Upper lobe of left lung (tissue), 6 donors: ENCODE data around the gene SLC22A3. TPM values are rescaled to one million over a fixed set of nuclear protein-coding genes. Genes with fewer than 3 reads are reported as not detected.

ENCODE experiments used
- ATAC-seq, 2 donors: fragments of 200-7000 bp; cut with Tn5 transposase; one replicate each; pipeline ENCODE4 v1.9.1; 2022; ENCODE audit warnings: mild to moderate bottlenecking in 2 of 2, moderate library complexity in 2 of 2; ENCODE audit not compliant: low FRiP score in 2 of 2
- DNase-seq, 2 donors: peaks; one replicate each; pipeline ENCODE4 v3.0.0-alpha.2; 2019 to 2020
- H3K27ac ChIP-seq, 4 donors: fragments of 200-600 bp; sonication (generic); one replicate each; pipeline ENCODE4 v1.5.1; 2016 to 2019
- H3K27me3 ChIP-seq, 4 donors: fragments of 200-600 bp; sonication (generic); one replicate each; pipeline ENCODE4 v1.5.1; 2017 to 2019
- H3K36me3 ChIP-seq, 4 donors: fragments of 200-600 bp; sonication (generic); one replicate each; pipeline ENCODE4 v1.5.1; 2016 to 2019
- H3K4me1 ChIP-seq, 4 donors: fragments of 200-600 bp; sonication (generic); one replicate each; pipeline ENCODE4 v1.5.1; 2018 to 2019
- H3K4me3 ChIP-seq, 4 donors: fragments of 200-600 bp; sonication (generic); one replicate each; pipeline ENCODE4 v1.5.1; 2017 to 2019; ENCODE audit warnings: mild to moderate bottlenecking in 2 of 4, moderate library complexity in 1 of 4
- H3K9me3 ChIP-seq, 4 donors: fragments of 200-600 bp; sonication (generic); one replicate each; pipeline ENCODE4 v1.5.1; 2018 to 2019
- CTCF ChIP-seq, 6 experiments: fragments of 450-650 bp in 4 of 6; fragments of 200-600 bp in 2 of 6; sonication (generic) in 2 of 6; IDR thresholded peaks; one replicate each; pipeline ENCODE4 v1.5.1; 2016 to 2019; ENCODE audit warnings: antibody characterized with exemption in 6 of 6
- EP300 ChIP-seq, 4 donors: sonication (generic); formaldehyde crosslinking; IDR thresholded peaks; one replicate each; pipeline ENCODE4 v1.5.1; 2017; ENCODE audit warnings: antibody characterized with exemption in 4 of 4, control low read depth in 2 of 4
- POLR2A ChIP-seq, 4 donors: fragments of 450-650 bp; IDR thresholded peaks; one replicate each; pipeline ENCODE4 v1.5.1; 2016 to 2017; ENCODE audit warnings: antibody characterized with exemption in 4 of 4, mild to moderate bottlenecking in 2 of 4
- POLR2AphosphoS5 ChIP-seq, 2 donors: sonication (generic); formaldehyde crosslinking; IDR thresholded peaks; one replicate each; pipeline ENCODE4 v1.5.1; 2017; ENCODE audit warnings: antibody characterized with exemption in 2 of 2
- WGBS, 2 donors: methylation state at CpG; one replicate each; pipeline ENCODE4 v1.1.5; 2017 to 2018; 5-methylcytosine and 5-hydroxymethylcytosine counted together
- total RNA-seq, 6 donors: library from RNA; depleted of rRNA in 4 of 6; stranded (reverse); fragments of >200 nt in 4 of 6; gene quantifications; one replicate each; pipeline versions ENCODE4 v1.1.0 to v1.2.1, GENCODE V29; 2016 to 2021
- donor health status: DM: no; HTN: no; CAD: no; lungs with moderate emphysema.
- donor health status: DM: no; HTN: yes; CAD: no; lungs with severe emphysema.

The SLC22A3 gene
- total RNA-seq, 6 donors from 2014 or later = 17.7 to 68.1 (median 44.8) TPM

DNA sequence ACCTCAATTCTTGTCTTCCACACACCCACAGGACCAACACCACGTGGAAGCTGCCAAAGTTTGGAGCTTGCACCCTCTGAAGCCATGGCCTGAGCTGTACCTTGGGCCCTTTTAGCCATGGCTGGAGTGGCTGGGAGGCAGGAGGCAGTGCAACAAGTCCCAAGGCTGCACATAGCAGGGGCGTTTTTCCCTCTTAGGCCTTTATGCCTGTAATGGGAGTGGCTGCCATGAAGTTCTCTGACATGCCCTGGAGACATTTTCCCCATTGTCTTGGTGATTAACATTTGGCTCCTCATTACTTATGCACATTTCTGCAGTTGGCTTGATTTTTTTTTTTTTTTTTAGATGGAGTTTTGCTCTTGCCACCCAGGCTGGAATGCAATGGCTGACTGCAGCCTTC, 44.4 kb upstream of the SLC22A3 start:
- no peaks in the 10 kb centered on the region for H3K36me3 ChIP-seq
- no peaks in the 10 kb centered on the region for H3K4me1 ChIP-seq
- no peaks in the 10 kb centered on the region for H3K9me3 ChIP-seq
- H3K27ac ChIP-seq = no peak overlapping the region
- DNase-seq (no peak), ATAC-seq (no peak)
- no peaks in the 10 kb centered on the region for H3K27me3 ChIP-seq
- H3K4me3 ChIP-seq = no peak overlapping the region
- 51 to 67% methylated on average over 2 of the region's 2 CpGs for WGBS, 2 donors
- TF ChIP-seq POLR2A (IDR thresholded peaks at IDR 0.05) = no peak

DNA sequence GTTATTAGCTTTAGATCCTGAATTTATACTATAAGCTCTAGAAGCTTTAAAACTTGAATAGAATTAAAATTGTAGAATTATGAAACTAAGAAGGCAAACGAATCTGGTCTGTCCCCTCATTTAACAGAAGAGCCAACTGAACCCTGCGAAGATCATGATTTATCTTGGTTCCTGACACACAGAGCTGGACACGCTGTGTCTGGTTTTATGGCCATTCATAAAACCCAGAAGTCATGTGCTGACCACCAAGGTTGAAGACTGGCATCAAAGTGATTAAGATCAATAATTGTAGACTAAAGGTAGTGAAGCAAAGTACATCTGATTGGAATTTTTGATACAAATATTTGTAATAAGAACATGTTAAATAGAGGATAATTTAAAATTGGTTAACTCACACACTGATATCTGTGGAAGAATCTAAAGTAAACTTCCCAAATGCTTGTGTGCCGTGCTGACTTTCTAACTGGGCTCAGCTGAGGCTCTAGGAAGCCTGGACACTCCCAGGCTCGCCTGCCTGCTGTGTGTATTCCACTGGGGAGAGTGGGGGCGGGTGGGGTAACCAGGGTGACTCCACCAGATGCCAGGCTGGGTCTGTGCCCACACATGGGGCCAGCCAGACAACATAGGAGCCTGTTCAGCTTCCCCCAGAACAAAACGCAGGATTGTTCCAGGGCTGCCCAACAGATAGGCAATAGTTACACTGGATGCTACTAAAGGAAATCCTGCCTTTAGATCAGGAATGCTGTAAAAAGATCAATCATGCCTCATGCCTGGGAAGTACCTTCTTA, 42.1 kb upstream of the SLC22A3 start:
- H3K27ac ChIP-seq = no peak overlapping the region
- no peak for TF ChIP-seq CTCF (IDR thresholded peaks at IDR 0.05)
- TF ChIP-seq EP300 (IDR thresholded peaks at IDR 0.05) = no peak
- no peak for TF ChIP-seq POLR2AphosphoS5 (IDR thresholded peaks at IDR 0.05)
- TF ChIP-seq POLR2A (IDR thresholded peaks at IDR 0.05) = no peak
- H3K4me3 ChIP-seq = no peak overlapping the region
- no peaks in the 10 kb centered on the region for H3K4me1 ChIP-seq
- peaks cover 7 to 12% (median 9%) of the 10 kb centered on the region in 4 donors for H3K9me3 ChIP-seq
- H3K36me3 ChIP-seq = no peaks in the 10 kb centered on the region
- 40 to 54% methylated on average over 7 of the region's 7 CpGs for WGBS, 2 donors
- ATAC-seq = no peak
- DNase-seq = no peak
- no peaks in the 10 kb centered on the region for H3K27me3 ChIP-seq

DNA sequence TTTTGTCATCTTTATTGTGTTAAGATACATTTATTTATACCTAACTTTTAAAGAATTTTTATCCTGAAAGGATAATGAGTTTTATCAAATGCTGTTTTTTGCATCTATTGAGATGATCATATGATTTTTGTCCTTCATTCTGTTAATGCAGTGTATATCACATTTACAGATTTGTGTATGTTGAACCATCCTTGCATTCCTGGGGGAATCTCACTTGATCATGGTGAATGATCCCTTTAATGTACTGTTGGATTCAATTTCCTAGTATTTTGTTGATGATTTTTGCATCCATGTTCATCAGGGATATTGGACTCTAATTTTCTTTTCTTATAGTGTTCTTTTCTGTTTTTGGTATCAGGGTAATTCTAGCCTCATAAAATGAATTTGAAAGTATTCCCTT, 38.5 kb upstream of the SLC22A3 start:
- H3K36me3 ChIP-seq = no peaks in the 10 kb centered on the region
- H3K27ac ChIP-seq = no peak overlapping the region
- no peak for TF ChIP-seq EP300 (IDR thresholded peaks at IDR 0.05)
- no peak for TF ChIP-seq POLR2AphosphoS5 (IDR thresholded peaks at IDR 0.05)
- no peak for TF ChIP-seq POLR2A (IDR thresholded peaks at IDR 0.05)
- TF ChIP-seq CTCF (IDR thresholded peaks at IDR 0.05) = no peak
- H3K4me3 ChIP-seq = no peak overlapping the region
- peaks cover 10 to 27% (median 15%) of the 10 kb centered on the region in 4 donors for H3K9me3 ChIP-seq
- H3K27me3 ChIP-seq = no peaks in the 10 kb centered on the region
- no peaks in the 10 kb centered on the region for H3K4me1 ChIP-seq
- DNase-seq (no peak), ATAC-seq (no peak)

- H3K9me3 ChIP-seq = peaks cover 10 to 27% (median 15%) of the 10 kb centered on the region in 4 donors
- no peaks in the 10 kb centered on the region for H3K4me1 ChIP-seq
- no peak for ATAC-seq
- no peak for DNase-seq
- WGBS, 2 donors = 78 to 84% methylated on average over 2 of the region's 2 CpGs
- H3K27me3 ChIP-seq = no peaks in the 10 kb centered on the region
- H3K4me3 ChIP-seq = no peak overlapping the region
- H3K27ac ChIP-seq = no peak overlapping the region
- H3K36me3 ChIP-seq = no peaks in the 10 kb centered on the region
- no peak for TF ChIP-seq CTCF (IDR thresholded peaks at IDR 0.05)
- TF ChIP-seq POLR2A (IDR thresholded peaks at IDR 0.05) = no peak
- TF ChIP-seq EP300 (IDR thresholded peaks at IDR 0.05) = no peak
- TF ChIP-seq POLR2AphosphoS5 (IDR thresholded peaks at IDR 0.05) = no peak
Observed at GRCh38 chr6:160312900-160313299, 35.3 kb upstream of the SLC22A3 start.

- DNase-seq (no peak), ATAC-seq (no peak)
- H3K27me3 ChIP-seq = no peaks in the 10 kb centered on the region
- TF ChIP-seq CTCF (IDR thresholded peaks at IDR 0.05) (no peak), POLR2AphosphoS5 (IDR thresholded peaks at IDR 0.05) (no peak), EP300 (IDR thresholded peaks at IDR 0.05) (no peak), POLR2A (IDR thresholded peaks at IDR 0.05) (no peak)
- 89 to 92% methylated on average over 1 of the region's 1 CpG for WGBS, 2 donors
- H3K4me3 ChIP-seq = no peak overlapping the region
- H3K27ac ChIP-seq = no peak overlapping the region
- no peaks in the 10 kb centered on the region for H3K36me3 ChIP-seq
- H3K9me3 ChIP-seq = peaks cover 0 to 19% (median 8%) of the 10 kb centered on the region in 4 donors
- H3K4me1 ChIP-seq = no peaks in the 10 kb centered on the region
Observed at GRCh38 chr6:160315310-160315709, 32.9 kb upstream of the SLC22A3 start.
